Gastrocnemius medialis (tissue), 4 donors: Measurements from ENCODE around the gene SORBS1.

Experiments
- CTCF ChIP-seq, 5 experiments: fragments of 450-650 bp in 3 of 5; fragments of 200-600 bp in 2 of 5; sonication (generic) in 2 of 5; IDR thresholded peaks in 4 of 5; conservative IDR thresholded peaks in 1 of 5; 1 replicate in 4 of 5; 2 replicates in 1 of 5; pipeline ENCODE4 v1.5.1; 2016 to 2019; ENCODE audit warnings: antibody characterized with exemption in 5 of 5, mild to moderate bottlenecking in 3 of 5, moderate library complexity in 3 of 5
- POLR2A ChIP-seq, 2 donors: fragments of 450-650 bp; IDR thresholded peaks; one replicate each; pipeline ENCODE4 v1.6.1; 2017; ENCODE audit warnings: antibody characterized with exemption in 2 of 2, mild to moderate bottlenecking in 2 of 2, moderate library complexity in 2 of 2

GRCh38 chr10:95506056-95506737, 55.0 kb downstream of the SORBS1 start:
- TF ChIP-seq CTCF (IDR thresholded peaks at IDR 0.05 in 4 of 5, conservative IDR thresholded peaks at IDR 0.05 in 1 of 5) (no peak), POLR2A (IDR thresholded peaks at IDR 0.05) (no peak)
